Body of pancreas (tissue), 4 donors: Measurements from ENCODE around the gene HRK.

Experiments
- CTCF ChIP-seq, 7 experiments: fragments of 450-650 bp in 4 of 7; fragments of 200-600 bp in 3 of 7; sonication (generic) in 3 of 7; IDR thresholded peaks; one replicate each; pipeline ENCODE4 v1.5.1; 2016 to 2019; ENCODE audit warnings: antibody characterized with exemption in 7 of 7
- POLR2A ChIP-seq, 3 donors: fragments of 450-650 bp; IDR thresholded peaks; one replicate each; pipeline ENCODE4 v1.6.1; 2016; ENCODE audit warnings: antibody characterized with exemption in 3 of 3, mild to moderate bottlenecking in 2 of 3

GRCh38 chr12:116920939-116921338 lies 39.7 kb upstream of the HRK start:
- TF ChIP-seq CTCF (IDR thresholded peaks at IDR 0.05) (no peak), POLR2A (IDR thresholded peaks at IDR 0.05) (no peak)
